Measurements from ENCODE around the gene SMIM12. TPM values are rescaled to one million over a fixed set of nuclear protein-coding genes. Genes with fewer than 3 reads are reported as not detected.

SMIM12 gene
- total RNA-seq, 1 experiment from 2014 or later: 48.1 TPM

DNA sequence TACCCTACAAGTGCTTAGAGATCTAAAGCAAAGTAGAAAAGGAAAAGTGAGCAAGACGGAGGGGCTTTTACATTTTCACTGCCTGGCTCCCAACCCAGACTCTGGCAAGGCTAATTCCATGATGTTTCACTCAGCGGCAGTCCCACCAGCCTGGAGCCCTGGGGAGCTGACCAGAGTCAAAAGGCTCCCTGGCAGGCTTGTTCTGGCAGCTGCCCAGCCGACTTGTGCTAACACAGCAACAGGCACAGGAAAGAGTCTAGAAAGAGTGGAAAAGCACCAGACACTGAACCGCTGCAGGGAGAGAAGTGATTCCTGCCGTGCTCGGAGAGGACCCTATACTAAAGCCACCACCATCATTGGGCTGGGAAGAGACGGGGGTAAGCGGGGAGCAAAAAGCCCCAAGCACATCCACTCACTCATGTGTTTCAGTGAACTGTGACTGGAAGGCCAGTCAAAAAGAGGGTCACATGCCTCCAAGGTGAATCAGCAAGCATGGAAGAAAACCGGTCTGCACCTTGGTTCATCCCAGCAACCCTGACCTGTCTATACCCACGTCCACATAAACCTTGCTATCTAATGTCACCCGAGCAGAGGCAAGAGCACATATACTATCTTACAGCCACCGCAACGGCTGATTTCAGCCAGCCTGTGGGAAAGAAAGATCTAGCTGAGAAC is 8.0 kb downstream of the SMIM12 start:
- in situ Hi-C loops (cut with HindIII; ENCODE audit: low pct_unique_long_range_greater_than_20kb, low sequenced_read_pairs): no loop called here
- peak; percentile 49 for DNase-seq (ENCODE audit: low read depth)

DNA sequence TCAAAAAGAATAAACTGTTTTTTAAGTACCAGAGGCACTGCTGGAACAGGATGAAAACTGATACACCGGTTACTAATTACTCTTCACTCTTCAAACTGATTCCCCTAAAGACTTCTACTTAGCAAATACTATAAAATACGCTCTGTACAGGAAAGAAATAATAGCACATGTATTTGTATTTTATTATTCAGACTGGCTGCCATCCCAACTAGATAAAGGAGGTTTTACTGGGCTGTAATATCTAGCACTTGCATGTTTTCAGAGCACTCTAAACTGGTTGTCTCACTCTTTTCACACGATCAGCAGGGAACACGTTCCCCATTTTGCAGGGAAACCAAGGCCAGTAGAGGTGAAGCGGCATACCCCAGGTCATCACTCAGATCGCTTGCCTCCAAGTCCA is 9.2 kb downstream of the SMIM12 start:
- DNase-seq (ENCODE audit: low read depth): no peak
- in situ Hi-C loops (cut with HindIII; ENCODE audit: low pct_unique_long_range_greater_than_20kb, low sequenced_read_pairs): no loop called here

DNA sequence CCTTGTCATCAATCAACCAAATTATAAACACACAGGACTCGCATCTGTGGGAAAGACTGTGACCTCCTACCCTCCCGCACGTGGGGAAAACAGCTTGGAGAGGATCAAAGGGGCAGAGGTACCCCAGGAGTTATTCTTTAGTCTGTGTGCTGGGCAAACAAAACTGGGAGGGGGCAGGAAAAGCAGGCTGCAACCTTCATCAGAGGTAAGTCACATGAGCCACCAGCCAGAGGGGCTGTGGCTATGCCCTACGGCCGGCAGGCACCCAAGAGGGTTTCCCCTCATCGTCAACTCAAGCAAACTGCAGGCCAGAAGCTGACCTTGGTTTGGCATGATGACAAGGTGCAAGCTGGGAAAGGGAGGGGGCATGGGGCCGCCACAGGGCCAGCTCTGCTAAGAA is 12.5 kb downstream of the SMIM12 start:
- no peak for DNase-seq (ENCODE audit: low read depth)
- in situ Hi-C loops (cut with HindIII; ENCODE audit: low pct_unique_long_range_greater_than_20kb, low sequenced_read_pairs): no loop called here

DNA sequence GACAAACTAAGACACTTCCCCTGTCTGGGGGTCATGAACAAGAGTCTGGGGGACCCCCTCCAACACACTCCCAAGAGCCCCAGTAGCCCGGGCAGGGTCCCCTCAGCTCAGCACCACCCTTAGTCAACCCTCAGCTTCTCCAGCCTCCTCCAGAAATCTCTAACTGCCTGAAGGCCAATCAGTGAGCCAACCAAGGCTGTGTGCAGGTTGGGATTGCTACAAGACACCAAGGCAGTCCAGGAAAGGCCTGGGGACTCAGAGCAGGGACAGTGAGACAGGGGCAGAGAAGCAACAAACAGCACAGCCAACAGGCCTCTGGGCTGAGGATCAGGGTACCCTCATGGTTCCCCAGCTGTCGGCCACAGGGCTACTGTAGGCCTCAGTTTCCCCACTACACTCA is 13.3 kb downstream of the SMIM12 start:
- no peak for DNase-seq (ENCODE audit: low read depth)
- in situ Hi-C loops (cut with HindIII; ENCODE audit: low pct_unique_long_range_greater_than_20kb, low sequenced_read_pairs): no loop called here

DNA sequence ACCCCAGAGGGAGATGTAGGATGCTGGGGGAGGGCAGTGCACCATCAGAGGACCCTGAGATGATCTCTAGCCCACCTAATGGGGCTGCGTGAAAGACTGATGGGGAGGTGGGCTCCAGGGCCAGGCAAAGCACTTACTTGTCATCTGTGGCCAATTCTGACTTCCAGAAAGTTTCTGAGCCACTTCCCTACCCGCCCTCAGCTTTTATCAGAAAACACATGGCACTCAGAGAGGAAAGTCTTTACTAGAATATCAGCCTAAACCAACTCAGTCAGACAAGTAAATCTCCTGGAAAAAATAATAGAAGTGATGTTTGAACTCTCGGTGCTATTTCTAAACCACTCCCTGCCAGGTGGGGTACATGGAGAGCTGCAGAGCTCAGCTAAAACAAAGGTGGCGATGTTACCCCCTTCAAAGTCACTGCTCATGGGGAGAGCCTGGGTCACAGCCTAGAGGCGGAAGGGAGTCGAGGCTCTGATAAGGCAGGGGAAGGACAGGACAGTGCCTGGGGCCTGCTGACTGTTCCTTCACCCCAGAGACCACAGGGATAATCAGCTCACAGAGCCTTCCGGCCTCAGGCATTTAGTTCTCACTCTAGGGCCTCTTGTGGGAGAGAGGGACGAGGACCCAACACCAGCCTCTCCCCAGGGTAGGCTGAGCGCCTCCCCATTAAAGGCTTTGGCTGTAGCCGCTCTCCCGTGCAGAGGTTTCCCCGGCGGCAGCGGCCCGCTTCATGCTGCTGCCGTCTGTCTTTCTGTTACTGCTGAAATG is 14.2 kb downstream of the SMIM12 start:
- no peak for DNase-seq (ENCODE audit: low read depth)
- in situ Hi-C loops (cut with HindIII; ENCODE audit: low pct_unique_long_range_greater_than_20kb, low sequenced_read_pairs): no loop called here

DNA sequence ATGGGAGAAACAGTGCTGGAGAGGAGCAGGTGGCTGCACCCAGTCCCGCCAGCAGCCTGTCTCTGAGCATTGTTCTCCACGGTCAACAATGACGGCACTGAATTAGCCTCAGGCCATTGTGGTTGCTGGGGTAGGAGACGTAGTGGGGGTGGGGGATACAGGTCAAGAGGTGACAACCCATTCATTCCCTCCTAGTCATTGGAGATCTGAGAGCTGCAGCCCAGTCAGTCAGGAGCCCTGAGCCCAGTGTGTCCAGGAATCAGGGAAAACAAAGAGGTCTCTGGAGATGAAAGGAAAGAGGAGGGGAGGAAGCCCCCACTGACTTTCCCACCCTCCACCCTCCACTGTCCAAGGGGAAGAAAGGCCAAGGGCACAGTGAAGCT is 15.3 kb downstream of the SMIM12 start:
- no peak for DNase-seq (ENCODE audit: low read depth)

DNA sequence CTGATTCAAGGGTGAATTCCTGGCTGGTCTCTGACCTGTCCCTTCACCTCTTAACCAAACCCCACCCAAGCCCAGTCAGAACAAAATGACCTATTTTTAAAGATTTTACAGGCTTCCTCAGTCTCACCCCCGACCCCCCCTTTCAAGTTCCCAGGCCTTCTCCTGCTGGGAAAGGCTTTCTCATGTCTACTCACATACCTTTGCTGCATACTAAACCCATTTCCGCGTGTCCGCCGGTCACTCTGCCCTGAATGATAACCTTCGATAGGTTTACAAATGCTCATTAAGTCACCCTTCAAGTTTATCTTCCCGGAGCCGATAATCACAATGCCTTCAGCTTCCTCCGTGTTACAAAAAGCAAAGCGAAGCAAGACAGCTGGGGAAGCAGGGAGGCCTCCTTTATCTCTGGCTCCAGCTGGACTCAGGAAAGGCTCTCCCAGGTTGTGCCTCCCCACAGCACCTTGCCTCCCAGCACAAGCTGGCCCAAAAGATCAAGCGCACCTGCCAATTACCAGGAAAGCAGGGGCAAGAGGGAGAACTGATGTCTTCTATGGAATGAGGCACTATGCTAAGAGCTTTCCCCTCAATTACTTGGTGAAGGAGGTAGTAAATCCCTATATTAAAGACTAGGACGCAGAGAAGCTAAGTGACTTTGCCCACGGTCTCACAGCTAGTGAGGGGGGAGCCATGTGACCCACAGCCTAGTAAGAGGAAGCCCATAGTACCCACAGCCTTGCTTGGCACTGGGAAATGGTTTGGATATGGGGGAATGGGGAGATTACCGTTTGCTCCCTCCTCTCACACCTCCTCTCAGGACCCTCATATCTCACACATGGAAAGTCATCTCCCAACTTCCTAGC is 15.9 kb downstream of the SMIM12 start:
- no peak for DNase-seq (ENCODE audit: low read depth)
- in situ Hi-C loops (cut with HindIII; ENCODE audit: low pct_unique_long_range_greater_than_20kb, low sequenced_read_pairs): no loop called here

More for the DNA sequence above, 15.3 kb downstream of the SMIM12 start:
- in situ Hi-C loops (cut with HindIII; ENCODE audit: low pct_unique_long_range_greater_than_20kb, low sequenced_read_pairs): no loop called here

DNA sequence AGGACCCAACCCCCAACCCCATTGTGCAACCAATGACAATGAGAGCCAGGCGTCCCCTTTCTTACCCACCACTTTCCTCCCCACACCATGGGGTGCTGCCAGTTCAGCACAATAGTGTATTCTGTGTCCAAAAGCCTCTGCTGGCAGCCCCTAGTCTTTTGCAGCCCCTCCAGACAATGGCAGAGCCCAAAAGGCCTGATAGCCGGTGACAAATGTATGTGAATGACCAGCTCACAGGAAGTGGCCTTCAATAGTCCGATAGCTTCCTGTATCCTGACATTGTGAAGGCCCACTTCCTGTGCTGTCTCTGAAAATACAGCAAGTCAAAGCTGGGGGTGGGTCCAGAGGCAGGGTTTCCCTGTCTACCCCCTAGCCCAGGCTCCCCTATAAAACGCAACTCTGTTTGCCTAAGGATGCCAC is 16.6 kb downstream of the SMIM12 start:
- in situ Hi-C loops (cut with HindIII; ENCODE audit: low pct_unique_long_range_greater_than_20kb, low sequenced_read_pairs): no loop called here
- DNase-seq (ENCODE audit: low read depth): no peak

DNA sequence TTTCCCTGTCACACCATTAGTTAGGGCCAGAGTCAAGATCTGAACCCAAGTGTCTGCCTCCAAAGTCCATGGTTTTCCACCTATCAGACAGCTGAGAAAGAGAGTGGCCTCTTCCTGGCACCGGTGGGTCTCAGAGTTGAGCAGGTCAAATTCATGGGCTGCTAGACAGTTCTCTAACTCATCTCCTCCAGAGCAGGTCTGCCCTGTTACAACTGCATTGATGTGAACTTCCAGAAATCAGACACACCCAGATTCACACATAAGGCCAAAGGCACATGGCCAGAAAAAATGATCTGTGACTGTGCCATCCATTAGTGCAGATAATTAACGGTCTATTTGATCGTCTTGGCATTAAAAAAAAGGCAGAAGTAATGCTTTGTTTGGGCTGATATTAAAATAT is 17.5 kb downstream of the SMIM12 start:
- in situ Hi-C loops (cut with HindIII; ENCODE audit: low pct_unique_long_range_greater_than_20kb, low sequenced_read_pairs): no loop called here
- no peak for DNase-seq (ENCODE audit: low read depth)

DNA sequence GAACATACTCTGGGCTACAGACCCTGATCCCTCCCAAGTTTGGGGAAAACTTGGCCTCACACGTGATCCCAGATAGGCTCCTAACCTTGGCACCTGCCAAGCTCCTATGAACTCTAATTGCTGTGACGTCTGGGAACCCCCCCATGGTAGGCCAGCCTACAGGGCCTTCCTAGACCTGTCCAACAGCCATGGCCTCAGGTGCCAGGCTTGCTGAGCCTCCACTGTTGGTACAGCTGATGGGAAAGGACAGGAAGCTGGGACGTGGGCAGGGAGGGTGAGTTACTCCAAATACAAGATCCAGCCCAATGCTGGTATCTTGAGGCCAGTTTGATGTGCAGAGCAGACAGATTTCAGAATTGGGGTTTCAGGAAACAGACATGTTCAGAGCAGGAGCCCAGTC is 19.1 kb downstream of the SMIM12 start:
- no peak for DNase-seq (ENCODE audit: low read depth)
- in situ Hi-C loops (cut with HindIII; ENCODE audit: low pct_unique_long_range_greater_than_20kb, low sequenced_read_pairs): no loop called here

DNA sequence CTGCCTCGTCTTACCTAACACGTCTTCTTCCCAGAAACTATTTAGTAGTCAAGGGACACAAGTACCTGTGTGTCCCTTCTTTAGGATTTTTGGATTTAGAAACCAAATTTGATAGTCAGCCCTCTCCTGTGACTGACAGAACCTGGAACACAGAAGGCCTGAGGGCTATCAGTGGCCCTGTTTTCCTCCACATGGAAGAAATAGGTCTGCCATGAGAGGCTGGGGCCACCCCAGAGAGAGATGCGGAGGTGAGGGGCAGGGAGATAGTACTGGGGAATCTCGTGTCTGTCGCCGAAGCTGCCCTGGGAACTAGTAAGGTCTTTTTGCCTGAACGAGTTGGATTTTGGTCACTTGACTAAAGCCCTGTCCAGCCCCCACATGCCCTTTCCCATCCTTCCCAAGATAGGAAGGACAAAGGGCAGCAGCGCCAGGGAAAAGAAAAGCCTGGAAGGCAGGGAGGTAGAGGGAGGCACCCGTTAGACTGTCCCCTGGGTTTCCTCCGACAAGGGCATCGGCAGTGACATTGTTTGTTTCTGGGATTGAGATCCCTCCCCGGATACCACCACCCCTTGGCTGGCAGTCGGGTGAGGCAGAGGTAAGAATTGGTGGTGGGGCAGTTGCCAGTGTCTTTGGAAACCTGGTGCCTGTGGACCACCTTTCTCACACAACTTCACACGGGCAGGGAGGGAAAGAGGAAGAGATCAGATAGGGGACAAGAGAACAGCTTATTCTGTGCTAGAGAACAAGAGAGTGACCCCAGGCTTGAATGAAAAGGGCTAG is 19.8 kb downstream of the SMIM12 start:
- in situ Hi-C loops (cut with HindIII; ENCODE audit: low pct_unique_long_range_greater_than_20kb, low sequenced_read_pairs): no loop called here
- no peak for DNase-seq (ENCODE audit: low read depth)

DNA sequence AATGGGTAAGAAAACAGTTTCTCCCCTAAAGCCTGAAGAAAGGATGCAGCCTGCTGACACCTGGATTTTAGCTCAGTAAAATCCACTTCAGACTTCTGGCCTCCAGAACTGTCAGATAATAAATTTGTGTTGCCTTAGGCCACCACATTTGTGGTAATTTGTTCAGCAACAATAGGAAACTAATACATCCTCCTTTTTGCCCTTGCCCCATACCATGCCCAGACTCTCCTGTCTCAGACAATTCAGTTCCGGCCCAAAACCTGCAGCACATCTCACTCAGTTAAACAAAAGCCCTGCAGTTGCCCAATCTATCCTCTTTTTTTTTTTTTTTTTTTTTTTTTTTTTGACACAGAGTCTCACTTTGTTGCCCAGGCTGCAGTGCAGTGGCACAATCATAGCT is 25.8 kb downstream of the SMIM12 start:
- in situ Hi-C loops (cut with HindIII; ENCODE audit: low pct_unique_long_range_greater_than_20kb, low sequenced_read_pairs): no loop called here
- DNase-seq (ENCODE audit: low read depth): no peak

DNA sequence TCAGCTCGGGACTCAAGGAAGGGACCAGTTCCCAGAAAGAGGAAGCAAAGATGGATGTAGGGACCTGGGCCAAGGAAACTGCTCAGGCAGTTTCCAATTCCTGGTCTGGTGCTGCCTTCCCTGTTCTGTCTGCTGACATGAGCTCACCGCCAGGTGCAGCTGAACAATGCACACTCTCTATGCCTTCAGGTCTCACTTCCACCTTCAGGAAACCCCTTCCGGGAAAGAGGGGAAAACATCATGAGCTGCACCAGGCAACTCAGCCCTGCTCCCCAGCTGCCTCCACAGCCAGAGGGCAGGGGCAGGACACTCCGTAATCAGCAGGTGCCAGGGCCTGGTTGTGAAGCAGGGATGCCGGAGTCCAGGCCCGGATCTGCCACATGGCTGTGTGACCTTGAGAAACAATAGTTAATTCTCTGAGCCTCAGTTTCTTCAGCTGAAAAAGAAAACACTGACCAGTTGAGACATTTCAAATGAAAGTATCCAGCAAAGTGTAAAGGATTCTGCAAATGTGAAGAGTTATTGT is 27.8 kb downstream of the SMIM12 start:
- no peak for DNase-seq (ENCODE audit: low read depth)
- in situ Hi-C loops (cut with HindIII; ENCODE audit: low pct_unique_long_range_greater_than_20kb, low sequenced_read_pairs): no loop called here

DNA sequence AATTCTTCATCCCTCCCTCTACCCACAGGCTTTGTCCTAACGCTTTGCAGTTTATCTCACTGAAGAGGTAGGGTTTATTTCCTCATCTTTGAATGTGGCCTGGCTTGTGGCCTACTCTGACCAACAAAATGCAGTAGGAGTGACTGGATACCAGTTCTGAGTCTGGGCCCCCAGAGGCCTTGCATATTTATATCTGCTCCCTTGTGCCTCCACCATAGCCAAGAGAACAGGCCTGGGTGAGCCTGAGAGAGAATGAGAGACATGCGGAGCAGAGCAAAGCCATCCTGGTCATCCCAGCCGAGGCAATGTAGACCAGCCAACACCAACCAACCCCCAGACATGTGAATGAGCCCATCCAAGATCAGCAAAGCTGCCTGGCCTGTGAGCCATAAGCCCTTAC is 30.3 kb downstream of the SMIM12 start:
- in situ Hi-C loops (cut with HindIII; ENCODE audit: low pct_unique_long_range_greater_than_20kb, low sequenced_read_pairs): no loop called here

DNA sequence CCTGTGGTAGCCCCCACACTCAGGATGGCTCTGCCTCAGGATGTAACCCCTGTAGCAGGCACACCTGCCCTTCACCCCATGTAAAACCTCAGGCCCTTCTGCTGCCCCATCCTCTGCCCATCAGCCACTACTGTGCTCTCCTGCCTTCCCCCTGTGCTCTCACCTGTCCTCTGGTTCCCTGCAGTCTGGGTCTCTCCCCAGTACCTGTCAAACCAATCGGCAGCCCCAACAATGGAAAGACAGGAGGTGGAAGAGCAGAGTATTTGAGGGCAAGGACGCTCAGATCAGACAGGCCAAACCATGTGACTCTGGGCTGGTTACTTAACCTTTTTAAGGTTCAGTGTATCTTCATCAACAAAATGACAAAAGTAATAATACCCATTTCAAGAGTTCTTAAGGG is 30.9 kb downstream of the SMIM12 start:
- in situ Hi-C loops (cut with HindIII; ENCODE audit: low pct_unique_long_range_greater_than_20kb, low sequenced_read_pairs): no loop called here
- no peak for DNase-seq (ENCODE audit: low read depth)

More for the DNA sequence above, 30.3 kb downstream of the SMIM12 start:
- DNase-seq (ENCODE audit: low read depth): no peak

DNA sequence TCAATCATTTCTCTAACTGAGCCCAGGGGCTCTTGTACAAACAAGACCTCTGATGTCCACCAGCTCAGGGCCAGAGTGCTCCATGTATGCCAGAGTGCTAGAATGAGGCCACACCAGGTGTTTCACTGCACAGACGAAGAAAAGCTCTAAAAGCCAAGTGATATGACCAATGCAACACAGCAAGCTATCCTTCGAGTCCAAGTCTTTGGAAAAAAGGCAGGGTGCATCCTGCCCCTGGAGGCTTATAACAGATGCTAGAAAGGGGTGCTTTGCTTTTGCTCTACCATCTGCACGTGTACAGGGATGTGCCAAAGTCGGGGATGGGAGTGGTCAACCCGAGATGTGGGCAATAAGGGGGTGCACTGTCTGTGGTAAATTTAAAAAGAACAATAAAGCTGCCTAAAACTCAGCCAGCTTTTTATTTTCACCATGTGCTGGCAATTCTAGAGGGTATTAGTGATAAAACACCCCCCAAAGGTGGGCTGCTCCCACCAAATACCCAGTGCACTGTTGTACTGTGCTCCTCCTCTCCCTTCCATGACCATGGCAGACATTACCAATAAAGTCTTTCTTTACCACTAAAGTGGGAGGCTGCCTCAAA is 32.1 kb downstream of the SMIM12 start:
- in situ Hi-C loops (cut with HindIII; ENCODE audit: low pct_unique_long_range_greater_than_20kb, low sequenced_read_pairs): no loop called here
- DNase-seq (ENCODE audit: low read depth): no peak

DNA sequence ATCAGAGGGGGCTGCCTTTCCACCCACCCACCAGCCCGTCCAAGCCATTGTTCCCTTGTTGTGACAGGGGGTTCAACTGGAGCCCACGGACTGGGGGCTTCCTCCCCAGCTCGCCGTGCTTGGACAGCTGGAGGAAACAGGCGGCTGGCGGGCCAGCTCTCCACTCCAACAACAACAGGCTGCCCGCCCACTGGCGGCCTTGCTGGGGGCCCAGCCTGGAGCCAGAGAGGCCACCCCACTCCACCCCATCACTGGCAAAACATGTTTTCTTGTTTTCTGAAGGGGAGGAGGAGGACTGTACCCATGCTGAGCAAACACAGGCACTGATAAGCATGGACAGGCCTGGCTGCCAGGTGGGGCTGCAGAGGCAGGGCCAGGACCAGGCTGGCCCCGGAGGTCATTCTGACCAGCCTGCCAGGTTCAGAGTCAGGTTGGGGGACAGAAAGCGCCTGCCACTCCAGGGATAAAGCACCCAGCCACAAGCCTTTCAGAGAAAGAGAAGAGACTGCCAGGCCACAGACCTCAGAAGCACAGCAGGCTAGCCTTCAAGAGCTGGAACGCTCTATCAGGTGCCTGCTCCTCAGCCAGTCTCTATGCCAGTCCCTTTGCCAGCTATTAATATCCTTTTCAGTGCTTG is 34.0 kb downstream of the SMIM12 start:
- in situ Hi-C loops (cut with HindIII; ENCODE audit: low pct_unique_long_range_greater_than_20kb, low sequenced_read_pairs): no loop called here
- DNase-seq (ENCODE audit: low read depth): no peak

Data from Caki2 (cell line).